ENCODE measurements around the gene YJU2. TPM values are rescaled to one million over a fixed set of nuclear protein-coding genes. Genes with fewer than 3 reads are reported as not detected.

The YJU2 gene
- total and polyA plus RNA-seq, 2 of the 13 experiments (the other 11 are each of a cell fraction or from before 2014, with no cell fraction given), result 9.3 to 17.9 TPM

DNA sequence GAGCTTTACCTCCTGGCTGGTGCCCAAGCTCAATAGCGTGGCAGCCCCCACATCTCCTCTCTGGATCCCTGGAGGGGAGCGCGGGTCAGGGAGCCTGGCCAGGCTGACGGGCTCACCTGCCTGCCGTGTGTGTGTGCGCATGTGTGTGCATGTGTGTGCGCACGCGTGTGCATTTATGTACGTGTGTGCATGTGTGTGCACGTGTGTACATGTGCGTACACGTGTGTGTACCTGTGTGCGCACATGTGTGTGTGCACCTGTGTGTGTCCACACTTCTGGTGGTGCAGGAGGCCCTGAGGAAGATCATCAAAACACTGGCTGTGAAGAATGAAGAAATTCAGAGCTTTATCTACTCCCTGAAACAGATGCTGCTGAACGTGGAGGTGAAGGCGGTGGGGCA, 58.8 kb downstream of the YJU2 start (continued):
- TF ChIP-seq, protein P1, sequence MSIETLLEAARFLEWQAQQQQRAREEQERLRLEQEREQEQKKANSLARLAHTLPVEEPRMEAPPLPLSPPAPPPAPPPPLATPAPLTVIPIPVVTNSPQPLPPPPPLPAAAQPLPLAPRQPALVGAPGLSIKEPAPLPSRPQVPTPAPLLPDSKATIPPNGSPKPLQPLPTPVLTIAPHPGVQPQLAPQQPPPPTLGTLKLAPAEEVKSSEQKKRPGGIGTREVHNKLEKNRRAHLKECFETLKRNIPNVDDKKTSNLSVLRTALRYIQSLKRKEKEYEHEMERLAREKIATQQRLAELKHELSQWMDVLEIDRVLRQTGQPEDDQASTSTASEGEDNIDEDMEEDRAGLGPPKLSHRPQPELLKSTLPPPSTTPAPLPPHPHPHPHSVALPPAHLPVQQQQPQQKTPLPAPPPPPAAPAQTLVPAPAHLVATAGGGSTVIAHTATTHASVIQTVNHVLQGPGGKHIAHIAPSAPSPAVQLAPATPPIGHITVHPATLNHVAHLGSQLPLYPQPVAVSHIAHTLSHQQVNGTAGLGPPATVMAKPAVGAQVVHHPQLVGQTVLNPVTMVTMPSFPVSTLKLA (IDR thresholded peaks at IDR 0.05), result peak; percentile 99
- TF ChIP-seq YEATS4 (CRISPR knock-in tag; IDR thresholded peaks at IDR 0.05; ENCODE audit: borderline replicate concordance), result no peak
- no peak for TF ChIP-seq JARID2 (CRISPR knock-in tag; IDR thresholded peaks at IDR 0.05; ENCODE audit: insufficient replicate concordance)
- no peak for TF ChIP-seq HOXD1 (CRISPR knock-in tag; IDR thresholded peaks at IDR 0.05)
- TF ChIP-seq, protein P2, sequence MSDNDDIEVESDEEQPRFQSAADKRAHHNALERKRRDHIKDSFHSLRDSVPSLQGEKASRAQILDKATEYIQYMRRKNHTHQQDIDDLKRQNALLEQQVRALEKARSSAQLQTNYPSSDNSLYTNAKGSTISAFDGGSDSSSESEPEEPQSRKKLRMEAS (IDR thresholded peaks at IDR 0.05), result no peak
- TF ChIP-seq NPAS2 (CRISPR knock-in tag; IDR thresholded peaks at IDR 0.05; ENCODE audit: borderline replicate concordance), result no peak

DNA sequence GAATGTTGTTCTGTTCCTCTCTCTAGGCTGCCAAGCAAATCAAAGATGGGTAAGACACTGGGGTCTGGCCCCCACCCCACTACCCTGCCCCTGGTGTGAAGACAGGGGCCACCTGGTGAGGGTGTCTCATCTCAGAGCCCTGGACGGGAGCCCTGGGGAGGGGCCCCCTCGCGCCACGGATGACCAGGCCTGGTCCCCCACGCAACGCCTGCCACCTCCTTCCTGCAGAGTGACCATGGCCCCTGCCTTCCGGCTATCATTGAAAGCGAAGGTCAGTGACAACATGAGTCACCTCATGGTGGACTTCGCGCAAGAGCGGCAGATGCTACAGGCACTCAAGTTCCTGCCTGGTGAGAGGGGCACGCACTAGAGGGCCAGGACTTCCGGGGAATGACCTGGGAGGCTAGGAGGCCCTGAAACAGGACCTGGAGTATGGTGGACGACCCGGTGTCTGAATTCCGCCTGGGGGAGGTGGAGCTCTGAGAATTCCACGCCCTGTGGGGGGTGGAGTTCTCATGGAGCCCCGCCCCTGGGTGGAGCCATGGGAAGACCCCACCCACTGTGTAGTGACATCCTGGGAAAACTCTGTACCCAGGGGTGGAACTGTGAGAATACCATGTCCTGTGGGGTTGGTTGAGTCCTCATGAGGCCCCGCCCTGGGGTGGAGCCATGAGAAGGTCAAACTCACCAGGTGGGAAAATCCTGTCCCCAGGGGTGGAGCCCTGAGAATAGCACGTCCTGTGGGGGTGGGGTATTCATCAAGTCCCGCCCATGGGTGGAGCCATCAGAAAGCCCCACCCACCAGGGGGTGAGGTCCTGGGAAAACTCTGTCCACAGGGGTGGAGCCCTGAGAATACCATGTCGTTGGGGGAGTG, 63.6 kb downstream of the YJU2 start:
- ChIA-PET CTCF (ENCODE audit: low intra/inter-chr PET ratio, low total read pairs) (no interaction called here), POLR2A (interaction anchor here (0.6 to 4.1 kb wide), 19 partner anchors 9 to 548 kb away, joined by 3 to 66 read pairs (median 4); partner anchors contain the start of genes HDGFL2, MPND, STAP2 and YJU2)
- H2AFZ ChIP-seq (ENCODE audit: low read length), result no peak overlapping the region
- H3K4me3 ChIP-seq (replicated peaks in 1 of 3; ENCODE audit: insufficient read depth in 1 of 3, low read depth in 2 of 3, low read length in 3 of 3), result peak overlapping the region in 1 of 3 experiments; percentile 33; a peak in 2 of 6 replicates
- in situ Hi-C loops (cut with HindIII; ENCODE audit: extremely low pct_ligation_motif_present, low pct_unique_long_range_greater_than_20kb), result no loop called here
- intact Hi-C loops (cut with micrococcal nuclease; ENCODE audit: unreplicated experiment), result loop anchor here (1.0 to 2.0 kb wide), 2 partner anchors 32 to 44 kb away; no protein-coding TSS in a partner anchor
- H4K20me1 ChIP-seq (ENCODE audit: insufficient read depth, low read length), result no peaks in the 10 kb centered on the region
- WGBS (ENCODE audit: low lambda C conversion rate), result 6% methylated on average over 7 of the region's 22 CpGs
- peak; percentile 93 for ATAC-seq
- no peaks in the 10 kb centered on the region for H3K36me3 ChIP-seq (replicated peaks in 1 of 2; ENCODE audit: control insufficient read depth in 1 of 2, insufficient read depth in 2 of 2, low read length in 2 of 2)
- peak; percentile 88 for FAIRE-seq
- peak overlapping the region; percentile 77 for H3K27ac ChIP-seq (ENCODE audit: extremely low read length, insufficient read depth, low read length)
- H3K9ac ChIP-seq (ENCODE audit: insufficient read depth, low read depth, low read length), result peak overlapping the region; percentile 46
- H3K9me3 ChIP-seq (ENCODE audit: low read length), result no peaks in the 10 kb centered on the region
- H3K27me3 ChIP-seq (ENCODE audit: control insufficient read depth in 1 of 2, insufficient read depth in 2 of 2, low read length in 2 of 2), result peaks cover 3% of the 10 kb centered on the region in 2 experiments; a peak in 2 of 5 replicates
- DNase-seq (ENCODE audit: low spot score), result peak; percentile 94
- H3K4me1 ChIP-seq (ENCODE audit: insufficient read depth, low read length), result peaks cover 60% of the 10 kb centered on the region
- H3K79me2 ChIP-seq (ENCODE audit: insufficient read depth, low read length), result no peaks in the 10 kb centered on the region
- H3K4me2 ChIP-seq (ENCODE audit: low read depth, low read length), result peak overlapping the region; percentile 60
- TSS peak; percentile 95 for BruUV-seq (replicated peaks)
- TF ChIP-seq ZNF260 (CRISPR knock-in tag; IDR thresholded peaks at IDR 0.05; ENCODE audit: borderline replicate concordance, low read depth) (no peak), HNRNPLL (IDR thresholded peaks at IDR 0.05; ENCODE audit: low read depth, low read length, poor library complexity, severe bottlenecking) (peak; percentile 25), ZNF430 (CRISPR knock-in tag; IDR thresholded peaks at IDR 0.05) (peak; percentile 98), GZF1 (CRISPR knock-in tag; IDR thresholded peaks at IDR 0.05) (0 out of 2 replicates have a peak, but pooled peaks have one; percentile 40), ZNF672 (CRISPR knock-in tag; IDR thresholded peaks at IDR 0.05) (no peak), NFE2L2 (IDR thresholded peaks at IDR 0.05; ENCODE audit: low read length) (no peak), ZNF251 (CRISPR knock-in tag; IDR thresholded peaks at IDR 0.05) (no peak), ZNF543 (CRISPR knock-in tag; IDR thresholded peaks at IDR 0.05) (no peak), ELF1 (CRISPR knock-in tag; IDR thresholded peaks at IDR 0.05) (peak; percentile 96)
- TF ChIP-seq, protein P3, sequence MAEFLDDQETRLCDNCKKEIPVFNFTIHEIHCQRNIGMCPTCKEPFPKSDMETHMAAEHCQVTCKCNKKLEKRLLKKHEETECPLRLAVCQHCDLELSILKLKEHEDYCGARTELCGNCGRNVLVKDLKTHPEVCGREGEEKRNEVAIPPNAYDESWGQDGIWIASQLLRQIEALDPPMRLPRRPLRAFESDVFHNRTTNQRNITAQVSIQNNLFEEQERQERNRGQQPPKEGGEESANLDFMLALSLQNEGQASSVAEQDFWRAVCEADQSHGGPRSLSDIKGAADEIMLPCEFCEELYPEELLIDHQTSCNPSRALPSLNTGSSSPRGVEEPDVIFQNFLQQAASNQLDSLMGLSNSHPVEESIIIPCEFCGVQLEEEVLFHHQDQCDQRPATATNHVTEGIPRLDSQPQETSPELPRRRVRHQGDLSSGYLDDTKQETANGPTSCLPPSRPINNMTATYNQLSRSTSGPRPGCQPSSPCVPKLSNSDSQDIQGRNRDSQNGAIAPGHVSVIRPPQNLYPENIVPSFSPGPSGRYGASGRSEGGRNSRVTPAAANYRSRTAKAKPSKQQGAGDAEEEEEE (CRISPR knock-in tag; IDR thresholded peaks at IDR 0.05; ENCODE audit: borderline replicate concordance), result 0 out of 2 replicates have a peak, but pooled peaks have one; percentile 42
- TF ChIP-seq, protein P4, sequence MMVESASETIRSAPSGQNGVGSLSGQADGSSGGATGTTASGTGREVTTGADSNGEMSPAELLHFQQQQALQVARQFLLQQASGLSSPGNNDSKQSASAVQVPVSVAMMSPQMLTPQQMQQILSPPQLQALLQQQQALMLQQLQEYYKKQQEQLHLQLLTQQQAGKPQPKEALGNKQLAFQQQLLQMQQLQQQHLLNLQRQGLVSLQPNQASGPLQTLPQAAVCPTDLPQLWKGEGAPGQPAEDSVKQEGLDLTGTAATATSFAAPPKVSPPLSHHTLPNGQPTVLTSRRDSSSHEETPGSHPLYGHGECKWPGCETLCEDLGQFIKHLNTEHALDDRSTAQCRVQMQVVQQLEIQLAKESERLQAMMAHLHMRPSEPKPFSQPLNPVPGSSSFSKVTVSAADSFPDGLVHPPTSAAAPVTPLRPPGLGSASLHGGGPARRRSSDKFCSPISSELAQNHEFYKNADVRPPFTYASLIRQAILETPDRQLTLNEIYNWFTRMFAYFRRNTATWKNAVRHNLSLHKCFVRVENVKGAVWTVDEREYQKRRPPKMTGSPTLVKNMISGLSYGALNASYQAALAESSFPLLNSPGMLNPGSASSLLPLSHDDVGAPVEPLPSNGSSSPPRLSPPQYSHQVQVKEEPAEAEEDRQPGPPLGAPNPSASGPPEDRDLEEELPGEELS (CRISPR knock-in tag; IDR thresholded peaks at IDR 0.05), result peak; percentile 80; the same call in 1 of the 2 replicates
